Measurements from ENCODE around the gene TLCD4. TPM values are rescaled to one million over a fixed set of nuclear protein-coding genes. Genes with fewer than 3 reads are reported as not detected.
"Not testable (repeated sequence)": the region's sequence is repeated elsewhere in the genome, so short reads cannot be mapped to it uniquely, and the experiment has no call there.

Gene TLCD4
- total and polyA plus RNA-seq, 8 donors, result 2.1 to 19.5 (median 13.2) TPM

DNA sequence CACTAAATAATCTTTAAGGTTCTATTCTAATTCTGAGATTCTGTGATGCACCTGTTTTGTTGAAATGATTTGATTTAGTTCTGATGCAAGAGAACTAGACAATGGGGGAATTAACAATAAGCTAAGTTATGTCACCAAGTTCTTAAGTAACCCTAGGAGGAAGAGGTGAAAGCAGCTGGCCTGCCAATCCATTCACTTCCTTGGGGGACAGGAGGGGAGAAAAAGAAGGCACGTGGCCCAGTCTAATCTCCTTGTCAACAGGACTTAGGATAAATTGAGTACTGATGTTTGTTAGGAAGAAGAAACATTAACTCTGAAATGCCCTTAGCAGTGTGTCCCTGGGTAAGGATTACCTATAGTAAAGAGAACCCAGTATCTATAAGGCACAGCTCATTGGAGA lies 36.9 kb downstream of the TLCD4 start:
- TF ChIP-seq, protein P1, sequence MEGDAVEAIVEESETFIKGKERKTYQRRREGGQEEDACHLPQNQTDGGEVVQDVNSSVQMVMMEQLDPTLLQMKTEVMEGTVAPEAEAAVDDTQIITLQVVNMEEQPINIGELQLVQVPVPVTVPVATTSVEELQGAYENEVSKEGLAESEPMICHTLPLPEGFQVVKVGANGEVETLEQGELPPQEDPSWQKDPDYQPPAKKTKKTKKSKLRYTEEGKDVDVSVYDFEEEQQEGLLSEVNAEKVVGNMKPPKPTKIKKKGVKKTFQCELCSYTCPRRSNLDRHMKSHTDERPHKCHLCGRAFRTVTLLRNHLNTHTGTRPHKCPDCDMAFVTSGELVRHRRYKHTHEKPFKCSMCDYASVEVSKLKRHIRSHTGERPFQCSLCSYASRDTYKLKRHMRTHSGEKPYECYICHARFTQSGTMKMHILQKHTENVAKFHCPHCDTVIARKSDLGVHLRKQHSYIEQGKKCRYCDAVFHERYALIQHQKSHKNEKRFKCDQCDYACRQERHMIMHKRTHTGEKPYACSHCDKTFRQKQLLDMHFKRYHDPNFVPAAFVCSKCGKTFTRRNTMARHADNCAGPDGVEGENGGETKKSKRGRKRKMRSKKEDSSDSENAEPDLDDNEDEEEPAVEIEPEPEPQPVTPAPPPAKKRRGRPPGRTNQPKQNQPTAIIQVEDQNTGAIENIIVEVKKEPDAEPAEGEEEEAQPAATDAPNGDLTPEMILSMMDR (IDR thresholded peaks at IDR 0.05), result no peak
- no peaks in the 10 kb centered on the region for H3K9me3 ChIP-seq
- no peaks in the 10 kb centered on the region for H3K4me1 ChIP-seq
- intact Hi-C loops (cut with DNase I), result no loop called here
- no peaks in the 10 kb centered on the region for H3K27me3 ChIP-seq
- no peak overlapping the region for H3K27ac ChIP-seq
- DNase-seq (no peak), ATAC-seq (no peak), FAIRE-seq (no peak)
- H3K4me3 ChIP-seq, result no peak overlapping the region
- H3K36me3 ChIP-seq, result no peaks in the 10 kb centered on the region
- WGBS, 2 donors, result 41 to 57% methylated on average over 1 of the region's 1 CpG

DNA sequence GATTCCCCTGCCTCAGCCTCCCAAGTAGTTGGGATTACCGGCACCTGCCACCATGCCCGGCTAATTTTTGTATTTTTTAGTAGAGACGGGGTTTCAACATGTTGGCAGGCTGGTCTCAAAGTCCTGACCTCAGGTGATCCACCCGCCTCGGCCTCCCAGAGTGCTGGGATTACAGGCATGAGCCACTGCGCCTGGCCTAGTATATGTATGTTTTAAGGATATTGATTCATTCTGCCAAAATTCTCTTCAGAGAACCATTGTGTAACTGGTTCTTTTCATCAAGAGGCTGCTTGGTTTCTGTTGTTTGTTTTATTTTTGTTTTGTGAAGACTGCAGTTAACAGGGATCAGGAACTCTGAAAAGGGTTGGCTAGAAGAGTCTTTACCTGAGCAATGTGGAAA lies 48.4 kb downstream of the TLCD4 start:
- FAIRE-seq; H3K27ac ChIP-seq; DNase-seq; ATAC-seq; H3K4me3 ChIP-seq; intact Hi-C loops (cut with DNase I); H3K27me3 ChIP-seq; H3K36me3 ChIP-seq; H3K9me3 ChIP-seq; H3K4me1 ChIP-seq: not testable (repeated sequence)
- WGBS, 2 donors, result 97 to 98% methylated on average over 6 of the region's 6 CpGs

Other genes starting within 250 kb of the TLCD4 start
- gene CNN3, start 190.2 kb upstream of the TLCD4 start, total RNA-seq, result 100 to 1,000 TPM in 2 of 6 donors, 10 to 100 TPM in 4; 31.7 to 143 (median 53.6) TPM
- gene CNN3, start 190.2 kb upstream of the TLCD4 start, polyA plus RNA-seq, result 10 to 100 TPM; 33.6 to 49.4 TPM
- gene ALG14, start 44.4 kb upstream of the TLCD4 start, total RNA-seq, result 1 to 10 TPM; 4.3 to 6.2 (median 5.7) TPM
- 1 to 10 TPM; 1.1 to 1.3 TPM for gene ALG14, start 44.4 kb upstream of the TLCD4 start, polyA plus RNA-seq
- gene RWDD3, start 116.9 kb downstream of the TLCD4 start, total RNA-seq, result 10 to 100 TPM in 3 of 6 donors, 1 to 10 TPM in 3; 5.0 to 13.5 (median 9.8) TPM
- 10 to 100 TPM; 27.3 to 37.1 TPM for gene RWDD3, start 116.9 kb downstream of the TLCD4 start, polyA plus RNA-seq

Data from pancreas (tissue), 10 donors.